HepG2 (cell line): ENCODE results near the gene C1QTNF12. TPM values are rescaled to one million over a fixed set of nuclear protein-coding genes. Genes with fewer than 3 reads are reported as not detected.

Experiments
- ARHGAP35 ChIP-seq: sonication (generic); formaldehyde crosslinking; IDR thresholded peaks from 2 replicates; pipeline ENCODE4 v1.9.0; 2022; ENCODE audit warnings: mild to moderate bottlenecking, inconsistent platforms, moderate library complexity, missing genetic modification reagents, borderline replicate concordance
- BRCA1 ChIP-seq: sonication (generic); formaldehyde crosslinking; IDR thresholded peaks from 2 replicates; pipeline ENCODE4 v1.4.0; 2020; ENCODE audit warnings: missing genetic modification reagents
- FOXP1 ChIP-seq, 2 experiments: fragments of 450-650 bp in 1 of 2; IDR thresholded peaks; 2 replicates each; pipeline ENCODE4 v1.6.1; 2017 to 2018; ENCODE audit warnings: antibody characterized with exemption in 1 of 2
- HOXD1 ChIP-seq: sonication (generic); formaldehyde crosslinking; IDR thresholded peaks from 2 replicates; pipeline ENCODE4 v1.5.0; 2020; ENCODE audit warnings: missing genetic modification reagents
- SMAD3 ChIP-seq: sonication (generic); formaldehyde crosslinking; IDR thresholded peaks from 2 replicates; pipeline ENCODE4 v1.4.0; 2020; ENCODE audit warnings: missing genetic modification reagents
- ZNF253 ChIP-seq: sonication (generic); formaldehyde crosslinking; IDR thresholded peaks from 2 replicates; pipeline ENCODE4 v1.8.0; 2022; ENCODE audit warnings: mild to moderate bottlenecking, missing genetic modification reagents, borderline replicate concordance
- ZNF569 ChIP-seq: sonication (generic); formaldehyde crosslinking; IDR thresholded peaks from 2 replicates; pipeline ENCODE4 v1.5.0; 2020; ENCODE audit warnings: mild to moderate bottlenecking, missing genetic modification reagents, moderate library complexity, borderline replicate concordance
- polyA plus RNA-seq, 8 experiments: library from polyadenylated mRNA; depleted of rRNA in 3 of 8; stranded (reverse) in 7 of 8; unstranded in 1 of 8; fragments of >200 nt; fragmentation: Illumina TruSeq in 4 of 8; extraction: Trizol in 4 of 8; gene quantifications; 2 replicates each; pipeline versions ENCODE4 v1.2.1 to v1.2.3, GENCODE V29; 2011 to 2016; ENCODE audit warnings: low read depth in 4 of 8, missing spikeins in 1 of 8, mixed read lengths in 1 of 8; ENCODE audit not compliant: insufficient read depth in 1 of 8
- total RNA-seq, 5 experiments: library from RNA; depleted of rRNA; stranded (reverse); fragments of >200 nt; fragmentation: Illumina TruSeq; extraction: Trizol; gene quantifications; 2 replicates each; pipeline ENCODE4 v1.2.3, GENCODE V29; 2016; ENCODE audit warnings: low read depth in 1 of 5
- TF ChIP-seq, protein P1 (sequence below): sonication (generic); formaldehyde crosslinking; conservative IDR thresholded peaks from 2 replicates; pipeline ENCODE4 v1.4.0; 2020; ENCODE audit warnings: missing genetic modification reagents
- TF ChIP-seq, protein P2 (sequence below): sonication (generic); formaldehyde crosslinking; IDR thresholded peaks from 2 replicates; pipeline ENCODE4 v1.4.0; 2020; ENCODE audit warnings: low read depth, missing genetic modification reagents
- TF ChIP-seq, protein P3 (sequence below): IDR thresholded peaks from 2 replicates; pipeline ENCODE4 v1.6.1; 2012; ENCODE audit warnings: low read depth, low read length, improper control_type of control experiment
- TF ChIP-seq, protein P4 (sequence below): sonication (generic); formaldehyde crosslinking; IDR thresholded peaks from 2 replicates; pipeline ENCODE4 v1.4.0; 2020; ENCODE audit warnings: missing genetic modification reagents, borderline replicate concordance
- TF ChIP-seq, protein P5 (sequence below): fragments of 450-650 bp; IDR thresholded peaks from 2 replicates; pipeline ENCODE4 v1.6.1; 2017; ENCODE audit warnings: mild to moderate bottlenecking

The C1QTNF12 gene
- total and polyA plus RNA-seq, 2 of the 13 experiments (the other 11 are each of a cell fraction or from before 2014, with no cell fraction given), result 0.18 to 0.64 TPM

DNA sequence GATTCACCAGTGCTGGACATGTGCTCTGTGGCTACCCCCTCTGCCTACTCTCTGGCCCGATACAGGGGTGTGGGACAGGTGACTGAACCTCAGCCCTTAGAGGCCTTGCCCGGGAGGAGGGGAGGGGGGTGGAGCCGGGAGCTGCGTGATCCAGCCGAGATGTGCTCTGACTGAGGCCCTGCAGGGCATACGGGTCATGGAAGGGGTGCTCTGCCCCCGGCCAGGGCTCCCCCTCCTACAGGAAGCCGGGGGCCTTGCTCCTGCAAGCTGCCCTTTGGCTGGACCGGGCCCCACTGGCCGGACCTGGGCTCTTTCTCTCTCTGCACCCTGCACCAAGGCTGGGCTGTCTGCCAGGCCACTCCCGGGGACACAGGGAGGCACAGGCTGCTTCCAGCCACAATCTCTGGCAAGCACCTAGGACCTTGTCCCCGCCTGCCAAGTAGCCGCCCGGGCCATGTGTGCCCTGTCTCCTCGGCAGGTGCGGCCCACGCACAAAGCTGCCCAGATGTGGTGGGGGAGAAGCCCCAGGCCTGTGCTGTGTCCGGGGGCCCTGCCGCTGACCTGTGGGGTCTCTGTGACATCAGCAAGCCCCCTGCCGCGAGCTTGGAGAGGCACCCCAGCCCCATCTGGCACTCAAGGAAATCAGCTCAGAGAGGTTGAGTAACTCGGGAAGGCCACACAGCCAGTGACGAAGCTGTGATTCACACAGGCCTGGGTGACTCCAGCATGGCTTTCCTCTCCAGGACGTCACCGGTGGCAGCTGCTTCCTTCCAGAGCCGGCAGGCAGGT lies 35.2 kb upstream of the C1QTNF12 start (continued):
- TF ChIP-seq ZNF253 (no peak), SMAD3 (CRISPR knock-in tag) (no peak), ARHGAP35 (no peak), HOXD1 (CRISPR knock-in tag) (0 out of 2 replicates have a peak, but pooled peaks have one; percentile 32), BRCA1 (CRISPR knock-in tag) (0 out of 2 replicates have a peak, but pooled peaks have one; percentile 38), ZNF569 (CRISPR knock-in tag) (no peak), FOXP1 (IDR thresholded peaks at IDR 0.05) (no peak), FOXP1 (CRISPR knock-in tag; IDR thresholded peaks at IDR 0.05) (peak; percentile 23; the same call in 1 of the 2 replicates)
- TF ChIP-seq, protein P1, sequence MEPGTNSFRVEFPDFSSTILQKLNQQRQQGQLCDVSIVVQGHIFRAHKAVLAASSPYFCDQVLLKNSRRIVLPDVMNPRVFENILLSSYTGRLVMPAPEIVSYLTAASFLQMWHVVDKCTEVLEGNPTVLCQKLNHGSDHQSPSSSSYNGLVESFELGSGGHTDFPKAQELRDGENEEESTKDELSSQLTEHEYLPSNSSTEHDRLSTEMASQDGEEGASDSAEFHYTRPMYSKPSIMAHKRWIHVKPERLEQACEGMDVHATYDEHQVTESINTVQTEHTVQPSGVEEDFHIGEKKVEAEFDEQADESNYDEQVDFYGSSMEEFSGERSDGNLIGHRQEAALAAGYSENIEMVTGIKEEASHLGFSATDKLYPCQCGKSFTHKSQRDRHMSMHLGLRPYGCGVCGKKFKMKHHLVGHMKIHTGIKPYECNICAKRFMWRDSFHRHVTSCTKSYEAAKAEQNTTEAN (CRISPR knock-in tag), result no peak
- TF ChIP-seq, protein P2, sequence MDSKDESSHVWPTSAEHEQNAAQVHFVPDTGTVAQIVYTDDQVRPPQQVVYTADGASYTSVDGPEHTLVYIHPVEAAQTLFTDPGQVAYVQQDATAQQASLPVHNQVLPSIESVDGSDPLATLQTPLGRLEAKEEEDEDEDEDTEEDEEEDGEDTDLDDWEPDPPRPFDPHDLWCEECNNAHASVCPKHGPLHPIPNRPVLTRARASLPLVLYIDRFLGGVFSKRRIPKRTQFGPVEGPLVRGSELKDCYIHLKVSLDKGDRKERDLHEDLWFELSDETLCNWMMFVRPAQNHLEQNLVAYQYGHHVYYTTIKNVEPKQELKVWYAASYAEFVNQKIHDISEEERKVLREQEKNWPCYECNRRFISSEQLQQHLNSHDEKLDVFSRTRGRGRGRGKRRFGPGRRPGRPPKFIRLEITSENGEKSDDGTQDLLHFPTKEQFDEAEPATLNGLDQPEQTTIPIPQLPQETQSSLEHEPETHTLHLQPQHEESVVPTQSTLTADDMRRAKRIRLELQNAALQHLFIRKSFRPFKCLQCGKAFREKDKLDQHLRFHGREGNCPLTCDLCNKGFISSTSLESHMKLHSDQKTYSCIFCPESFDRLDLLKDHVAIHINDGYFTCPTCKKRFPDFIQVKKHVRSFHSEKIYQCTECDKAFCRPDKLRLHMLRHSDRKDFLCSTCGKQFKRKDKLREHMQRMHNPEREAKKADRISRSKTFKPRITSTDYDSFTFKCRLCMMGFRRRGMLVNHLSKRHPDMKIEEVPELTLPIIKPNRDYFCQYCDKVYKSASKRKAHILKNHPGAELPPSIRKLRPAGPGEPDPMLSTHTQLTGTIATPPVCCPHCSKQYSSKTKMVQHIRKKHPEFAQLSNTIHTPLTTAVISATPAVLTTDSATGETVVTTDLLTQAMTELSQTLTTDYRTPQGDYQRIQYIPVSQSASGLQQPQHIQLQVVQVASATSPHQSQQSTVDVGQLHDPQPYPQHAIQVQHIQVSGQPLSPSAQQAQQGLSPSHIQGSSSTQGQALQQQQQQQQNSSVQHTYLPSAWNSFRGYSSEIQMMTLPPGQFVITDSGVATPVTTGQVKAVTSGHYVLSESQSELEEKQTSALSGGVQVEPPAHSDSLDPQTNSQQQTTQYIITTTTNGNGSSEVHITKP (CRISPR knock-in tag), result no peak
- TF ChIP-seq, protein P3, sequence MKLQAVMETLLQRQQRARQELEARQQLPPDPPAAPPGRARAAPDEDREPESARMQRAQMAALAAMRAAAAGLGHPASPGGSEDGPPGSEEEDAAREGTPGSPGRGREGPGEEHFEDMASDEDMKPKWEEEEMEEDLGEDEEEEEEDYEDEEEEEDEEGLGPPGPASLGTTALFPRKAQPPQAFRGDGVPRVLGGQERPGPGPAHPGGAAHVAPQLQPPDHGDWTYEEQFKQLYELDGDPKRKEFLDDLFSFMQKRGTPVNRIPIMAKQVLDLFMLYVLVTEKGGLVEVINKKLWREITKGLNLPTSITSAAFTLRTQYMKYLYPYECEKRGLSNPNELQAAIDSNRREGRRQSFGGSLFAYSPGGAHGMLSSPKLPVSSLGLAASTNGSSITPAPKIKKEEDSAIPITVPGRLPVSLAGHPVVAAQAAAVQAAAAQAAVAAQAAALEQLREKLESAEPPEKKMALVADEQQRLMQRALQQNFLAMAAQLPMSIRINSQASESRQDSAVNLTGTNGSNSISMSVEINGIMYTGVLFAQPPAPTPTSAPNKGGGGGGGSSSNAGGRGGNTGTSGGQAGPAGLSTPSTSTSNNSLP, result no peak
- TF ChIP-seq, protein P4, sequence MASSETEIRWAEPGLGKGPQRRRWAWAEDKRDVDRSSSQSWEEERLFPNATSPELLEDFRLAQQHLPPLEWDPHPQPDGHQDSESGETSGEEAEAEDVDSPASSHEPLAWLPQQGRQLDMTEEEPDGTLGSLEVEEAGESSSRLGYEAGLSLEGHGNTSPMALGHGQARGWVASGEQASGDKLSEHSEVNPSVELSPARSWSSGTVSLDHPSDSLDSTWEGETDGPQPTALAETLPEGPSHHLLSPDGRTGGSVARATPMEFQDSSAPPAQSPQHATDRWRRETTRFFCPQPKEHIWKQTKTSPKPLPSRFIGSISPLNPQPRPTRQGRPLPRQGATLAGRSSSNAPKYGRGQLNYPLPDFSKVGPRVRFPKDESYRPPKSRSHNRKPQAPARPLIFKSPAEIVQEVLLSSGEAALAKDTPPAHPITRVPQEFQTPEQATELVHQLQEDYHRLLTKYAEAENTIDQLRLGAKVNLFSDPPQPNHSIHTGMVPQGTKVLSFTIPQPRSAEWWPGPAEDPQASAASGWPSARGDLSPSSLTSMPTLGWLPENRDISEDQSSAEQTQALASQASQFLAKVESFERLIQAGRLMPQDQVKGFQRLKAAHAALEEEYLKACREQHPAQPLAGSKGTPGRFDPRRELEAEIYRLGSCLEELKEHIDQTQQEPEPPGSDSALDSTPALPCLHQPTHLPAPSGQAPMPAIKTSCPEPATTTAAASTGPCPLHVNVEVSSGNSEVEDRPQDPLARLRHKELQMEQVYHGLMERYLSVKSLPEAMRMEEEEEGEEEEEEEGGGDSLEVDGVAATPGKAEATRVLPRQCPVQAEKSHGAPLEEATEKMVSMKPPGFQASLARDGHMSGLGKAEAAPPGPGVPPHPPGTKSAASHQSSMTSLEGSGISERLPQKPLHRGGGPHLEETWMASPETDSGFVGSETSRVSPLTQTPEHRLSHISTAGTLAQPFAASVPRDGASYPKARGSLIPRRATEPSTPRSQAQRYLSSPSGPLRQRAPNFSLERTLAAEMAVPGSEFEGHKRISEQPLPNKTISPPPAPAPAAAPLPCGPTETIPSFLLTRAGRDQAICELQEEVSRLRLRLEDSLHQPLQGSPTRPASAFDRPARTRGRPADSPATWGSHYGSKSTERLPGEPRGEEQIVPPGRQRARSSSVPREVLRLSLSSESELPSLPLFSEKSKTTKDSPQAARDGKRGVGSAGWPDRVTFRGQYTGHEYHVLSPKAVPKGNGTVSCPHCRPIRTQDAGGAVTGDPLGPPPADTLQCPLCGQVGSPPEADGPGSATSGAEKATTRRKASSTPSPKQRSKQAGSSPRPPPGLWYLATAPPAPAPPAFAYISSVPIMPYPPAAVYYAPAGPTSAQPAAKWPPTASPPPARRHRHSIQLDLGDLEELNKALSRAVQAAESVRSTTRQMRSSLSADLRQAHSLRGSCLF, result no peak
- TF ChIP-seq, protein P5, sequence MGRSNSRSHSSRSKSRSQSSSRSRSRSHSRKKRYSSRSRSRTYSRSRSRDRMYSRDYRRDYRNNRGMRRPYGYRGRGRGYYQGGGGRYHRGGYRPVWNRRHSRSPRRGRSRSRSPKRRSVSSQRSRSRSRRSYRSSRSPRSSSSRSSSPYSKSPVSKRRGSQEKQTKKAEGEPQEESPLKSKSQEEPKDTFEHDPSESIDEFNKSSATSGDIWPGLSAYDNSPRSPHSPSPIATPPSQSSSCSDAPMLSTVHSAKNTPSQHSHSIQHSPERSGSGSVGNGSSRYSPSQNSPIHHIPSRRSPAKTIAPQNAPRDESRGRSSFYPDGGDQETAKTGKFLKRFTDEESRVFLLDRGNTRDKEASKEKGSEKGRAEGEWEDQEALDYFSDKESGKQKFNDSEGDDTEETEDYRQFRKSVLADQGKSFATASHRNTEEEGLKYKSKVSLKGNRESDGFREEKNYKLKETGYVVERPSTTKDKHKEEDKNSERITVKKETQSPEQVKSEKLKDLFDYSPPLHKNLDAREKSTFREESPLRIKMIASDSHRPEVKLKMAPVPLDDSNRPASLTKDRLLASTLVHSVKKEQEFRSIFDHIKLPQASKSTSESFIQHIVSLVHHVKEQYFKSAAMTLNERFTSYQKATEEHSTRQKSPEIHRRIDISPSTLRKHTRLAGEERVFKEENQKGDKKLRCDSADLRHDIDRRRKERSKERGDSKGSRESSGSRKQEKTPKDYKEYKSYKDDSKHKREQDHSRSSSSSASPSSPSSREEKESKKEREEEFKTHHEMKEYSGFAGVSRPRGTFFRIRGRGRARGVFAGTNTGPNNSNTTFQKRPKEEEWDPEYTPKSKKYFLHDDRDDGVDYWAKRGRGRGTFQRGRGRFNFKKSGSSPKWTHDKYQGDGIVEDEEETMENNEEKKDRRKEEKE, result no peak
